Activated T-helper 1 cell treated with anti-CD3 and anti-CD28 coated beads, Interleukin-12 subunit alpha, Interleukin-12 subunit beta, Interleukin-2, Interleukin-4 antibody, amounts not matched to agents 30 ng/mL and 10 ng/mL and 1 ng/mL, durations not matched to agents 14 hours and 24 hours and 36 hours (primary cell): ENCODE data around the gene ROR2. TPM values are rescaled to one million over a fixed set of nuclear protein-coding genes. Genes with fewer than 3 reads are reported as not detected.
A peak's percentile ranks its signal among the peaks of the same experiment; 100 is the strongest.

ENCODE experiments used
- DNase-seq: peaks from one replicate; pipeline ENCODE4 v3.0.0; 2021; ENCODE audit warnings: low spot score
- H3K27ac Mint-ChIP-seq: one replicate; pipeline ENCODE4 v1.8.0; 2021; ENCODE audit warnings: mild to moderate bottlenecking, mixed read lengths
- H3K27me3 Mint-ChIP-seq: one replicate; pipeline ENCODE4 v1.8.0; 2022; ENCODE audit warnings: mild to moderate bottlenecking, moderate library complexity, mixed read lengths; ENCODE audit not compliant: insufficient read depth
- H3K36me3 Mint-ChIP-seq: one replicate; pipeline ENCODE4 v1.8.0; 2021; ENCODE audit warnings: low read depth, mixed read lengths
- H3K4me1 Mint-ChIP-seq: one replicate; pipeline ENCODE4 v1.8.0; 2021; ENCODE audit warnings: low read depth, mixed read lengths
- H3K4me3 Mint-ChIP-seq: one replicate; pipeline ENCODE4 v1.8.0; 2021; ENCODE audit warnings: mild to moderate bottlenecking, moderate library complexity, mixed read lengths
- H3K9me3 Mint-ChIP-seq: one replicate; pipeline ENCODE4 v1.8.0; 2021; ENCODE audit warnings: mixed read lengths
- intact Hi-C: fragments of 100-400 bp; cut with micrococcal nuclease; formaldehyde crosslinking; loops from one replicate; pipeline ENCODE4 v1.15.1; 2024
- total RNA-seq: library from RNA; stranded (reverse); gene quantifications from 2 replicates; pipeline ENCODE4 v1.2.3, GENCODE V29; 2022

The ROR2 gene
- total RNA-seq, 1 donor from 2014 or later, result 1.6 TPM

- intact Hi-C loops, result loop anchor here (1.0 to 5.0 kb wide), 6 partner anchors 288 to 1730 kb away; no protein-coding TSS in a partner anchor
- no peaks in the 10 kb centered on the region for H3K4me1 Mint-ChIP-seq
- DNase-seq, result peak; percentile 67
- peaks cover 9% of the 10 kb centered on the region for H3K27me3 Mint-ChIP-seq
- no peak overlapping the region for H3K4me3 Mint-ChIP-seq
- H3K36me3 Mint-ChIP-seq, result no peaks in the 10 kb centered on the region
- no peak overlapping the region for H3K27ac Mint-ChIP-seq
- H3K9me3 Mint-ChIP-seq, result peaks cover 7% of the 10 kb centered on the region
Observed at GRCh38 chr9:91711755-91712601, 238.1 kb downstream of the ROR2 start.

GRCh38 chr9:91710158-91710557, 239.9 kb downstream of the ROR2 start:
- intact Hi-C loops, result loop anchor here (5.0 kb wide), 2 partner anchors 673 to 1728 kb away; no protein-coding TSS in a partner anchor
- H3K9me3 Mint-ChIP-seq, result peaks cover 10% of the 10 kb centered on the region
- H3K36me3 Mint-ChIP-seq, result no peaks in the 10 kb centered on the region
- DNase-seq, result no peak
- H3K4me3 Mint-ChIP-seq, result no peak overlapping the region
- H3K4me1 Mint-ChIP-seq, result no peaks in the 10 kb centered on the region
- no peaks in the 10 kb centered on the region for H3K27me3 Mint-ChIP-seq
- no peak overlapping the region for H3K27ac Mint-ChIP-seq

GRCh38 chr9:91705386-91705785, 244.6 kb downstream of the ROR2 start:
- Mint-ChIP-seq H3K27ac (no peak overlapping the region), H3K4me3 (no peak overlapping the region), H3K36me3 (no peaks in the 10 kb centered on the region), H3K4me1 (no peaks in the 10 kb centered on the region), H3K9me3 (peaks cover 26% of the 10 kb centered on the region), H3K27me3 (peaks cover 11% of the 10 kb centered on the region)
- DNase-seq, result no peak
- intact Hi-C loops, result no loop called here

GRCh38 chr9:91700475-91700874, 249.6 kb downstream of the ROR2 start:
- DNase-seq, result no peak
- H3K9me3 Mint-ChIP-seq, result peaks cover 19% of the 10 kb centered on the region
- no peak overlapping the region for H3K27ac Mint-ChIP-seq
- H3K36me3 Mint-ChIP-seq, result no peaks in the 10 kb centered on the region
- peaks cover 15% of the 10 kb centered on the region for H3K27me3 Mint-ChIP-seq
- no peak overlapping the region for H3K4me3 Mint-ChIP-seq
- no peaks in the 10 kb centered on the region for H3K4me1 Mint-ChIP-seq
- intact Hi-C loops, result no loop called here

GRCh38 chr9:91698266-91698665, 251.8 kb downstream of the ROR2 start:
- Mint-ChIP-seq H3K27ac (no peak overlapping the region), H3K27me3 (peaks cover 15% of the 10 kb centered on the region), H3K36me3 (no peaks in the 10 kb centered on the region), H3K4me3 (no peak overlapping the region), H3K4me1 (no peaks in the 10 kb centered on the region), H3K9me3 (peaks cover 7% of the 10 kb centered on the region)
- intact Hi-C loops, result no loop called here
- DNase-seq, result no peak

GRCh38 chr9:91697201-91697600, 252.8 kb downstream of the ROR2 start:
- intact Hi-C loops, result no loop called here
- peaks cover 7% of the 10 kb centered on the region for H3K27me3 Mint-ChIP-seq
- no peak for DNase-seq
- no peak overlapping the region for H3K4me3 Mint-ChIP-seq
- no peaks in the 10 kb centered on the region for H3K4me1 Mint-ChIP-seq
- no peaks in the 10 kb centered on the region for H3K36me3 Mint-ChIP-seq
- no peak overlapping the region for H3K27ac Mint-ChIP-seq
- H3K9me3 Mint-ChIP-seq, result peaks cover 4% of the 10 kb centered on the region

GRCh38 chr9:91694081-91694870, 255.8 kb downstream of the ROR2 start:
- no peak for DNase-seq
- no peaks in the 10 kb centered on the region for H3K36me3 Mint-ChIP-seq
- H3K4me1 Mint-ChIP-seq, result no peaks in the 10 kb centered on the region
- intact Hi-C loops, result no loop called here
- H3K27me3 Mint-ChIP-seq, result peaks cover 7% of the 10 kb centered on the region
- H3K27ac Mint-ChIP-seq, result no peak overlapping the region
- H3K9me3 Mint-ChIP-seq, result no peaks in the 10 kb centered on the region
- H3K4me3 Mint-ChIP-seq, result no peak overlapping the region

- intact Hi-C loops, result no loop called here
- DNase-seq, result no peak
- Mint-ChIP-seq H3K4me1 (no peaks in the 10 kb centered on the region), H3K9me3 (no peaks in the 10 kb centered on the region), H3K36me3 (no peaks in the 10 kb centered on the region), H3K27me3 (peaks cover 7% of the 10 kb centered on the region), H3K4me3 (no peak overlapping the region), H3K27ac (no peak overlapping the region)
Observed at GRCh38 chr9:91693226-91693625, 256.8 kb downstream of the ROR2 start.

- intact Hi-C loops, result no loop called here
Observed at GRCh38 chr9:91690540-91691249, 259.3 kb downstream of the ROR2 start.

GRCh38 chr9:91689006-91689405, 261.0 kb downstream of the ROR2 start:
- Mint-ChIP-seq H3K36me3 (no peaks in the 10 kb centered on the region), H3K4me1 (no peaks in the 10 kb centered on the region), H3K27me3 (peaks cover 12% of the 10 kb centered on the region), H3K27ac (no peak overlapping the region), H3K9me3 (no peaks in the 10 kb centered on the region), H3K4me3 (no peak overlapping the region)
- DNase-seq, result no peak
- intact Hi-C loops, result no loop called here

More at GRCh38 chr9:91690540-91691249, 259.3 kb downstream of the ROR2 start:
- no peak for DNase-seq
- Mint-ChIP-seq H3K36me3 (no peaks in the 10 kb centered on the region), H3K9me3 (no peaks in the 10 kb centered on the region), H3K4me3 (no peak overlapping the region), H3K27ac (no peak overlapping the region), H3K4me1 (no peaks in the 10 kb centered on the region), H3K27me3 (peaks cover 5% of the 10 kb centered on the region)

GRCh38 chr9:91683269-91683668, 266.8 kb downstream of the ROR2 start:
- intact Hi-C loops, result loop anchor here (5.0 kb wide), 2 partner anchors 44 to 256 kb away; no protein-coding TSS in a partner anchor
- no peak for DNase-seq
- peaks cover 19% of the 10 kb centered on the region for H3K27me3 Mint-ChIP-seq
- H3K4me3 Mint-ChIP-seq, result no peak overlapping the region
- no peak overlapping the region for H3K27ac Mint-ChIP-seq
- no peaks in the 10 kb centered on the region for H3K9me3 Mint-ChIP-seq
- H3K4me1 Mint-ChIP-seq, result peaks cover 5% of the 10 kb centered on the region
- no peaks in the 10 kb centered on the region for H3K36me3 Mint-ChIP-seq

GRCh38 chr9:91682806-91683205, 267.2 kb downstream of the ROR2 start:
- Mint-ChIP-seq H3K4me1 (peaks cover 5% of the 10 kb centered on the region), H3K27me3 (peaks cover 19% of the 10 kb centered on the region), H3K4me3 (no peak overlapping the region), H3K27ac (no peak overlapping the region), H3K9me3 (no peaks in the 10 kb centered on the region), H3K36me3 (no peaks in the 10 kb centered on the region)
- intact Hi-C loops, result loop anchor here (5.0 kb wide), 2 partner anchors 44 to 256 kb away; no protein-coding TSS in a partner anchor
- no peak for DNase-seq
